ENCODE data around the gene SMIM20. TPM values are rescaled to one million over a fixed set of nuclear protein-coding genes. Genes with fewer than 3 reads are reported as not detected.

Gene SMIM20
- polyA plus RNA-seq, 1 donor from 2014 or later, result 19.1 TPM

DNA sequence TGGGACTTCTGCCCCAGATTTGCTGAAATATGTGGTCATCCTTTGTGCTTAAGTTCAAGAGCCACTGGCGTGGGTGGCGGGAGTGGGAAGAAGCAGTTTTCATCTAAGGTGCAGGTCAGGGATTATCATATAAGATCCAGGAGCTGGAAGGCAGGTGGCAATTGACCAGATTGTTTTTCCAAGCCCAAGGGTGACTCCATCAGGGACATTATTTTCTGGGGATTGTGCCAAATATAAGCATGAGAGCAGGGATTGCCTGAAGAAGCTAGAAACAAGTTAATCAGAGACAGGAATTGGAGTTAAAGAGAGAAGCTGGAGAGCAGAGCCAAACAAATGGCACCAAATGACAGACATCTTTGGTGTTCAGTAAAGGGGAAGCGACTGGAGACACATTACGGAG is 31.8 kb upstream of the SMIM20 start:
- H3K36me3 ChIP-seq (ENCODE audit: insufficient read depth, low read length), result no peaks in the 10 kb centered on the region
- H3K4me3 ChIP-seq (ENCODE audit: low read length), result no peak overlapping the region
- no peaks in the 10 kb centered on the region for H3K9me2 ChIP-seq (ENCODE audit: insufficient read depth, low read length)
- no peaks in the 10 kb centered on the region for H3F3A ChIP-seq (ENCODE audit: insufficient read depth, low read length, poor library complexity, severe bottlenecking)
- no peaks in the 10 kb centered on the region for H4K20me1 ChIP-seq (ENCODE audit: insufficient read depth)
- no peaks in the 10 kb centered on the region for H3K27me3 ChIP-seq (ENCODE audit: insufficient read depth, low read depth, low read length)
- TF ChIP-seq POLR2AphosphoS5 (IDR thresholded peaks at IDR 0.05) (no peak), CTCF (IDR thresholded peaks at IDR 0.05; ENCODE audit: poor library complexity, severe bottlenecking) (no peak), EP300 (conservative IDR thresholded peaks at IDR 0.05; ENCODE audit: poor library complexity, severe bottlenecking) (no peak), RAD21 (conservative IDR thresholded peaks at IDR 0.05) (no peak), TAF1 (IDR thresholded peaks at IDR 0.05; ENCODE audit: low read depth) (no peak), SMC3 (conservative IDR thresholded peaks at IDR 0.05; ENCODE audit: poor library complexity) (no peak), MXI1 (conservative IDR thresholded peaks at IDR 0.05; ENCODE audit: poor library complexity, severe bottlenecking) (no peak), EZH2 (IDR thresholded peaks at IDR 0.05; ENCODE audit: borderline replicate concordance, insufficient read depth, low read length, poor library complexity, severe bottlenecking) (no peak)
- TF ChIP-seq, protein P1, sequence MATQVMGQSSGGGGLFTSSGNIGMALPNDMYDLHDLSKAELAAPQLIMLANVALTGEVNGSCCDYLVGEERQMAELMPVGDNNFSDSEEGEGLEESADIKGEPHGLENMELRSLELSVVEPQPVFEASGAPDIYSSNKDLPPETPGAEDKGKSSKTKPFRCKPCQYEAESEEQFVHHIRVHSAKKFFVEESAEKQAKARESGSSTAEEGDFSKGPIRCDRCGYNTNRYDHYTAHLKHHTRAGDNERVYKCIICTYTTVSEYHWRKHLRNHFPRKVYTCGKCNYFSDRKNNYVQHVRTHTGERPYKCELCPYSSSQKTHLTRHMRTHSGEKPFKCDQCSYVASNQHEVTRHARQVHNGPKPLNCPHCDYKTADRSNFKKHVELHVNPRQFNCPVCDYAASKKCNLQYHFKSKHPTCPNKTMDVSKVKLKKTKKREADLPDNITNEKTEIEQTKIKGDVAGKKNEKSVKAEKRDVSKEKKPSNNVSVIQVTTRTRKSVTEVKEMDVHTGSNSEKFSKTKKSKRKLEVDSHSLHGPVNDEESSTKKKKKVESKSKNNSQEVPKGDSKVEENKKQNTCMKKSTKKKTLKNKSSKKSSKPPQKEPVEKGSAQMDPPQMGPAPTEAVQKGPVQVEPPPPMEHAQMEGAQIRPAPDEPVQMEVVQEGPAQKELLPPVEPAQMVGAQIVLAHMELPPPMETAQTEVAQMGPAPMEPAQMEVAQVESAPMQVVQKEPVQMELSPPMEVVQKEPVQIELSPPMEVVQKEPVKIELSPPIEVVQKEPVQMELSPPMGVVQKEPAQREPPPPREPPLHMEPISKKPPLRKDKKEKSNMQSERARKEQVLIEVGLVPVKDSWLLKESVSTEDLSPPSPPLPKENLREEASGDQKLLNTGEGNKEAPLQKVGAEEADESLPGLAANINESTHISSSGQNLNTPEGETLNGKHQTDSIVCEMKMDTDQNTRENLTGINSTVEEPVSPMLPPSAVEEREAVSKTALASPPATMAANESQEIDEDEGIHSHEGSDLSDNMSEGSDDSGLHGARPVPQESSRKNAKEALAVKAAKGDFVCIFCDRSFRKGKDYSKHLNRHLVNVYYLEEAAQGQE (IDR thresholded peaks at IDR 0.05; ENCODE audit: borderline replicate concordance), result no peak
- H3K79me2 ChIP-seq (replicated peaks; ENCODE audit: insufficient read depth, low read length), result no peaks in the 10 kb centered on the region
- no peak overlapping the region for H3K4me2 ChIP-seq (ENCODE audit: low read length)
- no peak overlapping the region for H2AFZ ChIP-seq (ENCODE audit: low read depth, low read length)
- H3K27ac ChIP-seq (ENCODE audit: low read length), result no peak overlapping the region
- H3K9ac ChIP-seq (ENCODE audit: low read length), result no peak overlapping the region
- H3K9me3 ChIP-seq (ENCODE audit: low read length), result no peaks in the 10 kb centered on the region

DNA sequence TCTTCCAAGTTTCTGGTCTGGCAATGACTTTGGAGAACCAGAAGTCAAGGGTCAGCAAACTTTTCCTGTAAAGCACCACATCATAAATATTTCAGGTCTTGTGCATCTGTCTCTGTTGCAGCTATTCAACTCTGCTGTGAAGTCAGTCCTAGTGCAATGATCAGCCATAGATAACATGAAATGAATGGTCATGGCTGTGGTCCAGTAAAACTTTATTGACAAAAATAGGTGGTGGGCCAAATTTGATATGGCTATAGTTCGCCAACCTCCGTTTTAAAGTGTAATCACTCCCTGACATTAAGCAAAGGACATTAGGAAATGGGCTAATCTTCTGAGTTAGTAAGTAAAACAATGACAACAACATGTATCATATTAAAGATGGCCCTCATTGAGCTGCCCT is 30.5 kb upstream of the SMIM20 start:
- no peak overlapping the region for H3K27ac ChIP-seq (ENCODE audit: low read length)
- H3K27me3 ChIP-seq (ENCODE audit: insufficient read depth, low read depth, low read length), result no peaks in the 10 kb centered on the region
- H3K9ac ChIP-seq (ENCODE audit: low read length), result no peak overlapping the region
- no peak overlapping the region for H2AFZ ChIP-seq (ENCODE audit: low read depth, low read length)
- no peaks in the 10 kb centered on the region for H3K9me3 ChIP-seq (ENCODE audit: low read length)
- no peaks in the 10 kb centered on the region for H4K20me1 ChIP-seq (ENCODE audit: insufficient read depth)
- H3K9me2 ChIP-seq (ENCODE audit: insufficient read depth, low read length), result no peaks in the 10 kb centered on the region
- H3K79me2 ChIP-seq (replicated peaks; ENCODE audit: insufficient read depth, low read length), result no peaks in the 10 kb centered on the region
- TF ChIP-seq POLR2AphosphoS5 (IDR thresholded peaks at IDR 0.05) (no peak), CTCF (IDR thresholded peaks at IDR 0.05; ENCODE audit: poor library complexity, severe bottlenecking) (no peak), MXI1 (conservative IDR thresholded peaks at IDR 0.05; ENCODE audit: poor library complexity, severe bottlenecking) (no peak), RAD21 (conservative IDR thresholded peaks at IDR 0.05) (no peak)
- TF ChIP-seq, protein P1 (IDR thresholded peaks at IDR 0.05; ENCODE audit: borderline replicate concordance), result no peak
- no peak overlapping the region for H3K4me2 ChIP-seq (ENCODE audit: low read length)
- no peaks in the 10 kb centered on the region for H3F3A ChIP-seq (ENCODE audit: insufficient read depth, low read length, poor library complexity, severe bottlenecking)
- no peaks in the 10 kb centered on the region for H3K36me3 ChIP-seq (ENCODE audit: insufficient read depth, low read length)
- H3K4me3 ChIP-seq (ENCODE audit: low read length), result no peak overlapping the region
